SIG-M5 treated with dmso at 0.1 percent for 504 hours (cell line): ENCODE measurements around the gene PHF21A.
A peak's percentile ranks its signal among the peaks of the same experiment; 100 is the strongest.
"Not testable (repeated sequence)": the region's sequence is repeated elsewhere in the genome, so short reads cannot be mapped to it uniquely, and the experiment has no call there.

Experiments
- DNase-seq: peaks from one replicate; lab custom pipeline; 2025; ENCODE audit not compliant: unreplicated experiment; lab: John Stamatoyannopoulos, UW

Gene PHF21A

GRCh38 chr11:45906096-45906682 is 215.1 kb downstream of the PHF21A start:
- DNase-seq, result no peak

- DNase-seq, result not testable (repeated sequence)
Measured at GRCh38 chr11:45905576-45905975, 215.7 kb downstream of the PHF21A start.

GRCh38 chr11:45905095-45905494 is 216.2 kb downstream of the PHF21A start:
- no peak for DNase-seq

GRCh38 chr11:45904309-45904915 is 216.8 kb downstream of the PHF21A start:
- no peak for DNase-seq

GRCh38 chr11:45902452-45903380 is 218.5 kb downstream of the PHF21A start:
- no peak for DNase-seq

GRCh38 chr11:45901626-45902025 is 219.6 kb downstream of the PHF21A start:
- DNase-seq, result no peak

GRCh38 chr11:45900916-45901617 is 220.2 kb downstream of the PHF21A start:
- no peak for DNase-seq

GRCh38 chr11:45900175-45900800 is 221.0 kb downstream of the PHF21A start:
- DNase-seq, result not testable (repeated sequence)

- DNase-seq, result peak; percentile 47
Measured at GRCh38 chr11:45899448-45900174, 221.6 kb downstream of the PHF21A start.

GRCh38 chr11:45899086-45899447 is 222.2 kb downstream of the PHF21A start:
- no peak for DNase-seq

- DNase-seq, result no peak
Measured at GRCh38 chr11:45897556-45897955, 223.7 kb downstream of the PHF21A start.

- no peak for DNase-seq
Measured at GRCh38 chr11:45896422-45896984, 224.8 kb downstream of the PHF21A start.

GRCh38 chr11:45895553-45896259 is 225.5 kb downstream of the PHF21A start:
- DNase-seq, result no peak

GRCh38 chr11:45894555-45895247 is 226.6 kb downstream of the PHF21A start:
- no peak for DNase-seq

GRCh38 chr11:45892856-45893255 is 228.4 kb downstream of the PHF21A start:
- DNase-seq, result no peak

- DNase-seq, result no peak
Measured at GRCh38 chr11:45890886-45891550, 230.2 kb downstream of the PHF21A start.

- DNase-seq, result no peak
Measured at GRCh38 chr11:45889966-45890365, 231.3 kb downstream of the PHF21A start.

- no peak for DNase-seq
Measured at GRCh38 chr11:45889555-45889954, 231.7 kb downstream of the PHF21A start.
